GM11168 (cell line): ENCODE measurements around the gene ATP6V0C.

Experiments
- in situ Hi-C: fragments of 300-500 bp; cut with MboI; formaldehyde crosslinking; loops from one replicate; pipeline ENCODE4 v1.12.0; 2022; ENCODE audit warnings: low sequenced_read_pairs; ENCODE audit not compliant: unreplicated experiment

Gene ATP6V0C

DNA sequence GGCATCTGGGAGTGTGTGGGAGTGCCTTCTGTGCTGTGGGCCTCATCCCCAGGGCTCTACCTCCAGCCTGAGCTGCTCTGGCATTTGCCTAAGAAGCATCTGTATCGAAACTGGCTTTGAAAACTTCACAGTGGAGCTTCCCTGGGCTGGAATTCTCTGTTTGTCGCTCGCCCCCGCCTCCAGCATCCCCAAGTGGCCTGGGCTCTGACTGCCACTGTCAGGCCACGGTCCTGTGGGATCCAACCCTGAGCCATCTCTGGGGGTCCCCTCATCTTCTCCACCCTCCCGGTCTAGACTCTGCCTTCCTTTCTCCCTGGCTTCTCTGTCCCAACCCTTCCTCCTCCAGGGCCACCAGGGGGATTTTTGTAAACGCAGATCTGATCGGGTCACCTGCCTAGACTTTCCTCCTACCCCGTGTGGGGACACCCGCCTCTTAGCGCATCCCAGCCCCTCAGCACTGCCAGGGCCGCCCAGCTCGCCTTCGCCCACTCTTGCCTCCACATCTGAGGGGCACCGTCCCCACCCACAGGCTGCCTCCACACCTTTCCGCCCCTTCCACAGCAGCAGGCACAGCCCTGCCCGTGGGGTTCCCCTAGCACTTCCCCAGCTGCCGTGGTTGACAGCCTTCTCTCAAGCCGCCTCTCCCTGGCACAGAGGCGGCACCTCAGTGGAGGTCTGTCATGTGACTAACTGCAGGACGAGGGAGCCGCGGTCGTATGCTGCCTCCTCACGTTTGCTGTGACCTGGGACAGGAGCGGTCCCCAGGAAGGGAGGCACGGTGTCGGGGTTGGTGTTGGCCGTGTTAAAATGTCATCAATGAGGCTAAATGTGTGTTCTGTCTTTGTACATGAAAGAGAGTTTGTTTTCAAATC, 26.9 kb upstream of the ATP6V0C start:
- in situ Hi-C loops, result loop anchor here (10.0 to 25.0 kb wide), 3 partner anchors 52 to 475 kb away; partner anchors contain the start of genes ABCA3, NPW and ZNF598

GRCh38 chr16:2487517-2487842, 26.3 kb upstream of the ATP6V0C start:
- in situ Hi-C loops, result loop anchor here (10.0 to 25.0 kb wide), 3 partner anchors 53 to 475 kb away; partner anchors contain the start of genes ABCA3, NPW and ZNF598

GRCh38 chr16:2487903-2488531, 25.7 kb upstream of the ATP6V0C start:
- in situ Hi-C loops, result loop anchor here (10.0 to 25.0 kb wide), 3 partner anchors 53 to 476 kb away; partner anchors contain the start of genes ABCA3, NPW and ZNF598

GRCh38 chr16:2489581-2489980, 24.2 kb upstream of the ATP6V0C start:
- in situ Hi-C loops, result loop anchor here (10.0 to 25.0 kb wide), 3 partner anchors 55 to 477 kb away; partner anchors contain the start of genes ABCA3, NPW and ZNF598

- in situ Hi-C loops, result loop anchor here (25.0 kb wide), 2 partner anchors 153 to 478 kb away; partner anchors contain the start of genes ABCA3, NPW and ZNF598
These were observed 23.3 kb upstream of the ATP6V0C start for GRCh38 chr16:2490190-2491105.

- in situ Hi-C loops, result loop anchor here (25.0 kb wide), 2 partner anchors 155 to 480 kb away; partner anchors contain the start of genes ABCA3, NPW and ZNF598
These were observed 21.5 kb upstream of the ATP6V0C start for GRCh38 chr16:2492292-2492691.

GRCh38 chr16:2493605-2494004, 20.1 kb upstream of the ATP6V0C start:
- in situ Hi-C loops, result loop anchor here (25.0 kb wide), 2 partner anchors 156 to 481 kb away; partner anchors contain the start of genes ABCA3, NPW and ZNF598

DNA sequence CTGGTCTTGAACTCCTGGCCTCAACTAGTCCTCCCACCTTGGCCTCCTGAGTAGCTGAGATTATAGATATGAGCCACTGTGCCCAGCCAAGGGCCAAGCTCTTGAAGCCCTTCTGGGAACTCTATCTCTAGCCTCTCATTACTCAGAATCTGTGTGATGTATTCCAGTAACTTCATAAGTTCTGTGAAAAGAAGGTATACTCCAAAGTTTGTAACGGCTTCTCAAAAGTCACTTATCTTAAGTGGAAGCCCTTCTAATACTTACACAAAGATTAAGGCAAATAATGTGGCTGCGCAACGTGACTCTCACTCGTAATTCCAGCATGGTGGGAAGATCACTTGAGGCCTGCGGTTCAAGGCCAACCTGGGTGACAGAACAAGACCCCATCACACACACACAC, 19.1 kb upstream of the ATP6V0C start:
- in situ Hi-C loops, result loop anchor here (25.0 kb wide), 2 partner anchors 157 to 482 kb away; partner anchors contain the start of genes ABCA3, NPW and ZNF598

DNA sequence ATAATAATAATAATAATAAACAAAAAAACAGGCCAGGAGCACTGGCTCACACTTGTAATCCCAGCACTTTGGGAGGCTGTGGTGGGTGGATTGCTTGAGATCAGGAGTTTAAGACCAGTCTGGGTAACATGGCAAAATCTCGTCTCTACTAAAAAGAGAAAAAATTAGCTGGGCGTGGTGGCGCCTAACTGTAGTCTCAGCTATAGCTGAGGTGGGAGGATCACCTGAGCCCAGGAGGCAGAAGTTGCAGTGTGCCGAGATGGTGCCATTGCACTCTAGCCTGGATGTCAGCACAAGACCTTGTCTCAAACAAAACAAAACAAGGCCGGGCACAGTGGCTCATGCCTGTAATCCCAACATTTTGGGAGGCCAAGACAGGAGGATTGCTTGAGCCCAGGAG, 18.7 kb upstream of the ATP6V0C start:
- in situ Hi-C loops, result loop anchor here (25.0 kb wide), 2 partner anchors 158 to 483 kb away; partner anchors contain the start of genes ABCA3, NPW and ZNF598

DNA sequence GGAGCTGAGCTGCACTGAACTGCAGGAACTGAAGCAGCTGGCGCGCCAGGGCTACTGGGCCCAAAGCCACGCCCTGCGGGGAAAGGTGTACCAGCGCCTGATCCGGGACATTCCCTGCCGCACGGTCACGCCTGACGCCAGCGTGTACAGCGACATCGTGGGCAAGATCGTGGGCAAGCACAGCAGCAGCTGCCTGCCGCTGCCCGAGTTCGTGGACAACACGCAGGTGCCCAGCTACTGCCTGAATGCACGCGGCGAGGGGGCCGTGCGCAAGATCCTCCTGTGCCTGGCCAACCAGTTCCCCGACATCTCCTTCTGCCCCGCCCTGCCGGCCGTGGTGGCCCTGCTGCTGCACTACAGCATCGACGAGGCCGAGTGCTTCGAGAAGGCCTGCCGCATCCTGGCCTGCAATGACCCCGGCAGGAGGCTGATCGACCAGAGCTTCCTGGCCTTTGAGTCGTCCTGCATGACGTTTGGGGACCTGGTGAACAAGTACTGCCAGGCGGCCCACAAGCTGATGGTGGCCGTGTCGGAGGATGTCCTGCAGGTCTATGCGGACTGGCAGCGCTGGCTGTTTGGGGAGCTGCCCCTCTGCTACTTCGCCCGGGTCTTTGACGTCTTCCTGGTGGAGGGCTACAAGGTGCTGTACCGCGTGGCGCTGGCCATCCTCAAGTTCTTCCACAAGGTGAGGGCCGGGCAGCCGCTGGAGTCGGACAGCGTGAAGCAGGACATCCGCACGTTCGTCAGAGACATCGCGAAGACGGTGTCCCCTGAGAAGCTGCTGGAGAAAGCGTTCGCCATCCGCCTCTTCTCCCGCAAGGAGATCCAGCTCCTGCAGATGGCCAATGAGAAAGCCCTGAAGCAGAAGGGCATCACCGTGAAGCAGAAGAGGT, 17.3 kb upstream of the ATP6V0C start:
- in situ Hi-C loops, result loop anchor here (25.0 kb wide), 2 partner anchors 159 to 484 kb away; partner anchors contain the start of genes ABCA3, NPW and ZNF598

- in situ Hi-C loops, result loop anchor here (25.0 kb wide), 2 partner anchors 160 to 485 kb away; partner anchors contain the start of genes ABCA3, NPW and ZNF598
These were observed 16.6 kb upstream of the ATP6V0C start for GRCh38 chr16:2497116-2497630.

DNA sequence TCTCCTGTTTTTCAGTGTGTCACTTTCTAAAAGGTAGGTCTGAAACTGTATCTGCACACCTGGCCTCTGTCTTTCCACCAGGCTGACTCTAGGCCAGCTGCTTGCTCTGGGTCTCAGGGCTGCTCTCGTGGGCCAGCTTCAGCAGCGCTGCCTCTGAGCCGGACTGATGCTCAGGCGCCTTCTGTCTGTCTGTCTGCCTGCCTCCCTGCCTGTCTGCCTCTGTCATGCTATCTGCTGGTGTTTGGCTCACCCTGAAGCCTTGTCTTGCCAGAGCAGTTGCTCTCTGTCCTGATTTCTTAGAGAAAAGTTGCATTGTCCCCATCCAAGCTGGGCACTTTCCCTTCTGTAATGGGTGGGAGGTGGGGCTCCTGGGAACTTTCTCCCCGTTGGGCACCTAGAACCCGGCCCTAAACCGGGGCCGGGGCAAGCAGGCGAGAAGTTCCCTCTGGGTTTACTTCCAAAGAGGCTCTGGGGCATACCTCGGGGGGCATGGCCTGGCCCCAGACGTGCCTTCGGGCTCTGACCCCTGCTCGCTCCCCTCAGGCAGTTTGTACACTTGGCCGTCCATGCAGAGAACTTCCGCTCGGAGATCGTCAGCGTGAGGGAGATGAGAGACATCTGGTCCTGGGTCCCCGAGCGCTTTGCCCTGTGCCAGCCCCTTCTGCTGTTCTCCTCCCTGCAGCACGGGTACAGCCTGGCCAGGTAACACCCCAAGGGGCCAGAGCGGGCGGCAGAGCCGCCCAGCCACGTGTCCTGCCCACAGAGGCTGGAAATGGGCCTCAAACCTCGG, 15.9 kb upstream of the ATP6V0C start:
- in situ Hi-C loops, result loop anchor here (25.0 kb wide), 2 partner anchors 161 to 486 kb away; partner anchors contain the start of genes ABCA3, NPW and ZNF598

GRCh38 chr16:2498531-2499253, 15.1 kb upstream of the ATP6V0C start:
- in situ Hi-C loops, result loop anchor here (25.0 kb wide), 2 partner anchors 161 to 486 kb away; partner anchors contain the start of genes ABCA3, NPW and ZNF598

DNA sequence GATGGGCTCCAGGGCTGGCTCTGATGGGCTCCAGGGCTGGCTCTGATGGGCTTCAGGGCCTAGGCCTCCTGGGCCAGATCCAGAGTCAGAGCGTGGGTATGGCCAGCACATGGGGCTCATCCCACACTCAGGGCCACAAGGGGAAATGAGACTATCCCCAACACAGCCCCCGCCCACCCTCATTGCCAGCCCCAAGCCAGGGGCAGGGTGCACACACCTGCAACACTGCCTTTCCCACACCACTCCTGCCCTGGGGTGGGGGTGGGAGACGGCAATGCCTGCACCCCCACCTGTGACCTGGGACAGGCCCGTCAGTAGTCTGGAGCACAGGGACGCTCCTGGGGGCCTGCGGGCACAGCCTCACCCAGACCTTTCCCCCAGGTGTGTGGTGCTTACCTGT, 14.3 kb upstream of the ATP6V0C start:
- in situ Hi-C loops, result loop anchor here (25.0 kb wide), 2 partner anchors 162 to 487 kb away; partner anchors contain the start of genes ABCA3, NPW and ZNF598

DNA sequence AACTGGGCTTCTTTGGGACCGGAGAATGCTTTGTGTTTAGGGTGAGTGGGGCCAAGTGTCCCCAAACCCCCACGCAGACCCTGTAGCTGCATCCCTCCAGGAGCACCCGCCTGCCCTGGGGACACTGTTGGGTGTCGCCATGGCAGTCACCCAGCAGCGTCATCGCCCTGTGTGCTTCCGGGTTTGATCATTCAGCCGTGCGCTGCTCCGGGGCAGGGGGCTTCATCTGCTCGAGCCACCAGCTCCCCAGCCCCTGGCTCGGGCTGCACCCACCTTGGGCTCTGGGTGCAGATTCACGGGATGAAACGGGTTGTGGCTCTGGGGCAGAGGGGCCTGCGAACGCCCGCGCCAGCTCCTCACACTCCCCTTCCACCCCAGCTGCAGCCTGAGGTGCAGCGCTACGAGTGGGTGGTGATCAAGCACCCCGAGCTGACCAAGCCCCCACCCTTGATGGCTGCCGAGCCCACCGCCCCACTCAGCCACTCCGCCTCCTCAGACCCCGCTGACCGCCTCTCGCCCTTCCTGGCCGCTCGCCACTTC, 13.8 kb upstream of the ATP6V0C start:
- in situ Hi-C loops, result loop anchor here (25.0 kb wide), 2 partner anchors 163 to 488 kb away; partner anchors contain the start of genes ABCA3, NPW and ZNF598

GRCh38 chr16:2500430-2500917, 13.3 kb upstream of the ATP6V0C start:
- in situ Hi-C loops, result no loop called here
